Stimulated activated CD8-positive, alpha-beta memory T cell treated with anti-CD3 and anti-CD28 coated beads, Interleukin-15, amount 100 ng/mL, for 48 hours (primary cell): ENCODE data around the gene PDAP1.
"Not testable (repeated sequence)": the region's sequence is repeated elsewhere in the genome, so short reads cannot be mapped to it uniquely, and the experiment has no call there.

ENCODE experiments used
- DNase-seq, 2 donors: peaks; one replicate each; pipeline ENCODE4 v3.0.0-alpha.2; 2020; ENCODE audit warnings: low read depth in 2 of 2

PDAP1 gene, protein sequence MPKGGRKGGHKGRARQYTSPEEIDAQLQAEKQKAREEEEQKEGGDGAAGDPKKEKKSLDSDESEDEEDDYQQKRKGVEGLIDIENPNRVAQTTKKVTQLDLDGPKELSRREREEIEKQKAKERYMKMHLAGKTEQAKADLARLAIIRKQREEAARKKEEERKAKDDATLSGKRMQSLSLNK

DNA sequence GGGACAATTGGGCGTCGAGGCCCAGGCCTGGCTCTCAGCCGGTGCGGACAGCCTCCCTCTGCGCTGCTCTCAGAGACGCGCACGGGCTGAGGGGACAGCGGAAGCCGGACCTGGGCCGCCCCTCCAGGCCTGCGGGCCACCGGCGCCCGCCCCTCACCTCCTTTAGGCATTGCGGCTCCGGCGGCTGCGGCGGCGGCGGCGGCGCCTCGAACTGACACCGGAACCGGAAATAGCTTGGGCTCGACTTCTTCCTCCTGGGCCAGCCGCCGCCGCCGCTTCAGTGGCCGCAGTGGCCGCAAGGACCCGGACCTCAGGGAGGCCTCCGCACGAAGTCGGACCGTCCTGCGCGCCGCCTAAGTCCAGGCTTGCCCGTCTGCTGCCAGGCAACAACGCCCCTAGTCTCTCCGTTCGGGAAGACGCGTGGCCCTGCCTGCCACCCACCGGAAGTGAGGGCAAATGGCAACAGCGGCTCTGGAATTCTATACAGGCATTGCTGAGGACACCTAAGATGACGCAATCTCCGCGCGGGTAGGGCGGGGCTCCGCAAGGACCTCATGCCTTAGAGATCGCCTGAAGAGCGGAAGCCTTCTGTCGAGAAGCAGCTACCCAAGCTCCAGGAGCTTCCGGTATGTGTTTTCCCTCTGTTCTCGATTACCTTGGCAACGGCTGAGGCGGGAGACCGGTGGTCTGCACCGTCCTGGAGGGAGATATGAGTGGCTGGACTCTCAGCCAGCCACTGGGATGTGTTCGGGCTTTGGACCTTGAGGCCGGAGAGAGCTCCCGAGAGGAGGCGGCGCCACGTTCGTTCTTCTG is at the start of gene PDAP1, which contains the start of gene BUD31:
TSS of gene PDAP1 (minus strand) at position 219 of the 813 bp plus-strand sequence. CDS start at position 170, 49 bp downstream.
TSS of gene BUD31 (plus strand) at position 591 of the 813 bp plus-strand sequence. CDS start 2,124 bp downstream, outside the sequence.
- peak; percentile 78 to 85 for DNase-seq

DNA sequence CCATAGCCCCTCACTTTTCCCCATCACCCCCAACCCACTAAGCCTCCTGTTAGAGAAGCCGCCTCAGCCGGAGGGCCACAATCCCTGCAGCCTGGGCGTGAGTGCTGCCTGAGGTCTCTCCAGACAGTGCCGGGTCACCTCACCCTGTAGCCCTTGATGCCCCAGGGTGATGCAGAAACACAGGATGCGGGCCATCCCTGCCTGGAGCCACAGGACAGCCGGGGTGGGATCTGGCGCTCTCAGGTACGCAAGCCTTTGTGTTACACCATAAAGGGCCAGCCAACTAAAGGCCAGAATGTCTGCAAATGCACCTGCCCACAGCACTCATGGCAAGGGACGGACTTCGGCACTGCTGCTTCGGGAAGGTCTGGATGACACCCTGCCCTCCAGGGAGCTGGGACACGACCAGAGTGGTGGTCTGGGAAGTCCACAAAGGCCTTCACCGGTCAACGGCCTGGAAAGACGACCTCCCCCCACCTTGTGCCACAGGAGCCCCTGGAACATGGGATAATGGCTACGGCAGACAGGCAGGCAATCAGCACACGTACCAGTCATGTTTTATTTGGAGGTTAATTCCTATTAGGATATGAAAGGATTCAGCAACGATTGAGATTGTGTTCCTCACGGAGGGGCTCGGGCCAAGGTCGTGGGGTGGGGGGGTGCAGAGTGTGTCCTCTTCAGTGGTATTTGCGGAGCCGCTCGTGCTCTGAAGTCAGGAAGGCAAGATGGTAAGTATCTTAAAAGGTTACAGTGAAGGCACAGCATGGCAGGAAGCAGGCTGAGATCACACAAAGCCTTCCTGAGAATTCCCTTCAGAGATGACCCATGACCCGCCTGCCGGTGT is 49.5 kb upstream of the PDAP1 start:
- no peak for DNase-seq

DNA sequence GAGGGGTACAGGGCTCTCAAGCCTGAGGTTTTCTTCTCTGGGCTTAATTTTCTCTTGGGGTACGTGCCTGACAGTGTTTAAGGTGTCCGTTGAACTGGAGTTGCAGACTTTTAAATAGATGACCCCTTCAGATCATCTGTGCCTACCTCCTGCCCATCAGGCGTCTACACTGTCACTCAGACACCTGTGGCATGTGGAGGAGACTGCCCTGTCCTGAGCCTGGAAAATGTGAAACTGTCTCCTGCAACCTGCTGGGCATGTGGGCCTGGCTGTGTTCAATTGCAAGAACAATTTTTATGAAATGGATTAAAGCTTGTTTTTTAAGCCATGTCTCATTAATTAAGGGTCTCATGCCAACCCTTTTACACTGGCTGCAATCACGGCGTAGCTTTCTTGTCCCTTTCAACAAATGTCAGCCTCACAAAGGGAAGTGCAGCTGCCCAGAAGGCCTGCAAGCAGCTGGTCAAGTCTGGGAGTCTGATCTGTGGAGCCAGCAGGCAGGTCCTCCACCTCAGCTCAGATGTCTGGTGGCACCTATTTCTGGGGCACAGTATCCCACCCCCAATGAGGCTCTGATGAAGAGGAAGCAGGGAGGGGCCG is 48.8 kb upstream of the PDAP1 start:
- no peak for DNase-seq

DNA sequence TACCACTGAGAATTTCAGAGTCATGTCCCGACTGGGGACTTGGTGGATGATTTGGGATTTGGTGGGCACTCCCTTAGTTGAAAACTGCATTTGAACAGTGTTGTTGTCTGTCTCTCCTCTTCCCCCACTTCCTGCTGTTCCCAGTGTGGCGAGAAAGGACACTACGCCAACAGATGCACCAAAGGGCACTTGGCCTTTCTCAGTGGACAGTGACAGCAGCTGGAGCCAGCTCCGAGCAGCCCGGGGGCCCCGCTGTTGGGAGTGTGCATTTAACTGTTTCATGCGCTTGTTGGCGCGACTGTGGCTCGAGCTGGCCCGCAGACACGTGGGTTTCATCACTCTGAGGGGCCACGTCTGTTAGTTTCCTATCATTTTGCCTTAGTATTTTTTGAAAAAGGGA is 47.9 kb upstream of the PDAP1 start:
- no peak for DNase-seq

DNA sequence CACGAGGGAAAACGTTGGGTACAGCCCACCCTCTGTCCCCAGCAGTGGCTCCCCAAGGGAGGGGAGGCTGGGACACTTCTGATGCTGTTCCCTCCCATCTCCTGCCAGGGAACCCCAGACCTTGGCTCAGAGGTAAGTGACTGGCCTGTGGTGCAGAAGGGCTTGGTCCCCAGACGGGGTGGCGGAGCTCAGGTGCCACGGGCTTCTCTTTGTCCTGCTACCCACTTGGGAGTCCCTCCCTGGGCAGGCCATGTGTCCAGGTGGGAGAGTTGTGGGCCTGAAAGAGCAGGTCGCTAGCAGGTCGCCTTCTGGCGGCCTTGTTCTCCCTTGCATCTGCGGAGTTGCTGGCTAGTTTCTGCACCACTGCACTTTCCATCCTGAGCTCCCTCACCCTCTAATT is 47.5 kb upstream of the PDAP1 start:
- no peak for DNase-seq

DNA sequence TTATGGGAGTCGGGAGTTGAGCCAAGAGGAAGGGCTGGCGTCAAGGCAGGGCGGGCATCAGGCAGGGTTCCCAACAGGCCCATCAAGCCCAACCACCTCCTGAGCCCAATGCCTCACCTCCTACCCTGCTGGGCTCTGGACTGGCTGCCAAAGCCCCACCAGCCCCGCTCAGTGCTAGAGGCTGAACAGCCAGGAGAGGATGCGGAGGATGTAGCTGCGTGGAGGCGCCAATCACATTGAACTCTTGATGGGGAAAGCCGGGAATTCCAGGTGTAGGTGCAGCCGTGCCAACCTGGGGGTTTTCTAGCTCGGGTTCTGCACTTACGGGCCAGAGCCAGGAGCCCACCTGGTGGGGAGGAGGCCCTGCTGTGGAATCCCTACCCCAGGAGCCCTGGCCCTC is 44.7 kb upstream of the PDAP1 start:
- DNase-seq: no peak

DNA sequence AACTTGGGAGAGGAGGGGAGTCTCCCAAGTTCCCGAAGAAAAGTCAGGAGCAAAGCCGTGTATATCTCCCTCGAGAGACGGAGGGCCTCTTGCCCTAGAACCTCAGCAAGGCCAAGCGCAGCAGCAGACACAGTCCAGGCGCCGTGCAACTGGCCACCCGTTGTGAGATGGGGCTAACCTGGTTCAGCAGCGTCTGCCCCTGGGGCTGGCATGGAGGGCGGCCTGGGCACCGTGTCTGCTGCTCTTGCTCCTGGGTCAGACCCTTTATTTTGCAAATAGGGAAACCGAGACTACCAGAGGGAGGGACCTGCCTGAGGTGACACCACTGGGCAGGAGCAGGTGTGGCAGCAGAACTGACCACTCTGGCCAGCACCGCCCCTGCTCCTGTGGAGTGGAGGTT is 44.1 kb upstream of the PDAP1 start:
- no peak for DNase-seq

DNA sequence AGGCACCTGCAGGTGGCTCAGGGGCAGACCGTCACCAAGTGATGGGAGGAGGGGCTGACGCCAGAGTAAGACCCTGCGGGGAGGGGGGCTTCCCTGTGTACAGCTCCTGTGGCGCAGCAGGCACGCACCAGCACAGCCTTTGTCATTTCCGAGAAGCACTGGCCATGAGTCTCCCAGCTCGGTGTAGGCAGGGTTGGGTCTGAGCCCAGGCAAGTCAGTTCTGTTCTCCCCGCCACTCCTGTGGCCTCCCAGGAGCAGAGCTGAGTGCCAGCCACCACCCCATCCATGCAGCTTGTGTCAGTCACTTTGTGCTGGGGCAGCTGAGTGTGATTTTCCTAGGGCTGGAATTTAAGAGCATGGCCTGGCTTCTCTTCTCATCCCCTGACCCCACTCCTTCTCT is 43.5 kb upstream of the PDAP1 start:
- DNase-seq: no peak

DNA sequence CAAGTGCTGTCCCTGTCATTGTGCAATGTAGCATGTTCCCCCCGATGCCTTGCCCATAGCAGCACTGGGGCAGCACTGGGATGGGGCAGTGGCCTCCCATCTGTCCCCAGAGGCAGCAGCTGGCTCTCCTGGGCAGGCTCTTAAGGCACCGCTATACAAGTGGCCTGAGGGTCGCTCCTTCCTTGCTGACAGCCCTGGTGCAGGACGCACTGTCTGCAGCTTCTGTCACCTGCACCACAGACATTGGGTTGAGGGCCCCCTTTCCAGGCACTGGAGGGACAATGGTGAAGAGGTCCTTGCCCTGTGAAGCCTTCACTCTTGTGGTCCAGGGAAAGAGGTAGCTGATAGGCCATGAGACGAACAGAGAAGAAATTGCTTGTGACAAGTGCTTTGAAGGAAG is 40.9 kb upstream of the PDAP1 start:
- DNase-seq: no peak

DNA sequence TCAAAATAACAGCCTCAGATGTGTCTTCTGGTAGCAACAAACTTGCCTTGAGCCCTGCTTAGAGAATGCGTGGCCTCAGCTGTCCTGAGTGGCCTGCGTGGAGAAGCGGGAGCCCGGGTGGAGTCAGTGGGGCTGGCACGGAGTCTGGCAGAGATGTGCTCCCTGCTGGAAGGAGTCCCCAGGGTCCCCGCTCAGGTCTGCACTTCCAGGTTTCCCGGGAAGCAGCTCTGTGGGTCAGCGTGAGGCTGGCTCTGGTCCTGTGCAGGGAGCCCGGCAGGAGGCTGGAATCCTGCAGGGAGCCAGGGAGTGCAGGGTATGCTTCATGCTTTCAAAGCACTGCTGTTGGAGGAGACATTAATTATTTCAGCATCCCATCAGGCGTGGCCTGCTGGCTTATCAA is 40.5 kb upstream of the PDAP1 start:
- no peak for DNase-seq

DNA sequence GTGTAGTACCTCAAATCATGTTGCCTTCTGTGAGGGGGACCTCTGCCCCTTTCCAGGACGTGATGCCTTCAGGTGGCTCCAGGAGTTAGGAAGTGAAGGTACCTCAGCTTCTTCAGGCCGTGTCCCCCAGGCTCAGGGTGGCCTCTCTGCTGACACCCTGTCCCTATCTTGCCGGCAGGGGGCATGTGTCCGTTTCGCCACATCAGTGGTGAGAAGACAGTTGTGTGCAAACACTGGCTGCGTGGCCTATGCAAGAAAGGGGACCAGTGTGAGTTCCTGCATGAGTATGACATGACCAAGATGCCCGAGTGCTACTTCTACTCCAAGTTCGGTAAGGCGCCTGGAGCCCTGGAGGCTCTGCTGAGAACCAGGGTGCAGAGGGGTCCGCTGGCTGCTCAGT is 39.5 kb upstream of the PDAP1 start:
- no peak for DNase-seq

DNA sequence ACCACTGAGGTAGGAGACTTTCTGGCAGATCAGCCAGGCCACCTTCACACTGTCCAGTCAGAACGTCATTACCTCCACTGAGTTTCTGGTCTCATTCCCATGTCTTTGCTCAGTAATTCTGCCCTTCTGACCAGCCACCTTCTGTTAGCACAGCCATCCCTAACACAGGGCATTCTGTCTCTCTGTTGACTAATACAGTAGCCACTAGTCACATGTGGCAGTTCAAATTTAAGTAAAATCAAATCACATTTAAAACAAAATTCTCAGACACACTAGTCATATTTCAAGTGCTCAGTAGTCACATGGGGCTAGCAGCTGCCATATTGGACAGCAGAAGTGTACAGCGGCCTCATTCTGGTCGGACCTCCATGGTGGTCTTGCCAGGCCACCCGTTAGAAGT is 37.7 kb upstream of the PDAP1 start:
- no peak for DNase-seq

DNA sequence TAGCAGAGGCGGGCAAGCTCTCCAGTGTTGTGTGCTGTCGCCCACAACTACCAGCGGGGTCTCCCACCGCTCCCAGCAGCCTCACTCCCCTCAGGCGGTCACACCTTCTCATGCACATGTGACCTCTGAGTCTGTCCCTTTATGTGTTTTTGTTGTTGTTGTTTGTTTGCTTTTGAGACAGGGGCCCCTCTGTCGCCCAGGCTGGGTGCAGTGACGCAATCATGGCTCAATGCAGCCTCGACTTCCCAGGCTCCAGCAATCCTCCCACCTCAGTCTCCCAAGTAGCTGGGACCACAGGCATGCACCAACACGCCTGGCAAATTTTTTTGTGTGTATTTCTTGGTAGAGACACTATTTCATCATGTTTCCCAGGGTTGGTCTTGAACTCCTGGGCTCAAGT is 31.8 kb upstream of the PDAP1 start:
- DNase-seq: no peak

DNA sequence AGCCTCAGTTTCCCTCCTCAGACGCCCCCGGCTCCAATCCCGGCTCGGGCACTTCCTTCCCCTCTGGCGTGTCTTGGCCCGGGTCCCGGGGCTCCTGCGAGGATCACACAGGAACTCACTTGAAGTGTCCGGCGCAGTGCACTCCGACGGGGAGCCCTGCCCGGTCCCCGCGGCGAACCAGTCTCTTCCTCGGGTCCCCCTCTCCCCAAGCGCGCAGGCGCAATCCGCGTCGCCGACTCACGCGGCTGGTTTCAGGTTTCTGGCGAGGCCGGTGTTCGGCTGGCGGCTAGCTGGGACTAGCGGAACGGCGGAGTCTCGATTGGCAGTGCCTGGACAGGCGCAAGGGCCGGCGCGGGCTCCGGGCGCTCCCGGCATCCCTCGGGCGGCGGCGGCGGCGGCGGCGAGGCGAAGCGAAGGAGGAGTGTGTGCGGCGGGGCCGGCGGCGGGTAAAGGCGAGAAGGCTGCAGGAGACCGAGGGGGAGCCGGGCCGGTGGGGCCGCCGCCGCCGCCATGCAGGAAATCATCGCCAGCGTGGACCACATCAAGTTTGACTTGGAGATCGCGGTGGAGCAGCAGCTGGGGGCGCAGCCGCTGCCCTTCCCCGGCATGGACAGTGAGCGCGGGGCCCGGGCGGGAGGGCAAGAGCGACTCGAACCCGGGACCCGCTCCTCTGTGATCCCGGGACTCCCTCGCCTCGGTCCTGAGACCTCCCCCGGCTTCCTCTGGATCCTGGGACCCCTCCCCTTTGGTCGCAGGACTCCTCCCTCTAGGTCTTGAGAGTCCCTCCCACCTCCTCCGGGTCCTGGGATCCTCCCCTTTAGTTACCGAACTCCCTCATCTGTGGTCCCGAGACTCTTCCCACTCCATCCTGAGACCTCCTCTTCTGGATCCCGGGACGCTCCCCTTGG is 30.4 kb upstream of the PDAP1 start, which contains the start of the genes CPSF4 and PTCD1:
TSS of gene CPSF4 (plus strand) at position 371 of the 908 bp plus-strand sequence. CDS start at position 511, 140 bp downstream.
TSS of gene PTCD1 (minus strand) at position 226 of the 908 bp plus-strand sequence. CDS start 3,556 bp downstream, outside the sequence.
- DNase-seq: peak; percentile 91 to 92

DNA sequence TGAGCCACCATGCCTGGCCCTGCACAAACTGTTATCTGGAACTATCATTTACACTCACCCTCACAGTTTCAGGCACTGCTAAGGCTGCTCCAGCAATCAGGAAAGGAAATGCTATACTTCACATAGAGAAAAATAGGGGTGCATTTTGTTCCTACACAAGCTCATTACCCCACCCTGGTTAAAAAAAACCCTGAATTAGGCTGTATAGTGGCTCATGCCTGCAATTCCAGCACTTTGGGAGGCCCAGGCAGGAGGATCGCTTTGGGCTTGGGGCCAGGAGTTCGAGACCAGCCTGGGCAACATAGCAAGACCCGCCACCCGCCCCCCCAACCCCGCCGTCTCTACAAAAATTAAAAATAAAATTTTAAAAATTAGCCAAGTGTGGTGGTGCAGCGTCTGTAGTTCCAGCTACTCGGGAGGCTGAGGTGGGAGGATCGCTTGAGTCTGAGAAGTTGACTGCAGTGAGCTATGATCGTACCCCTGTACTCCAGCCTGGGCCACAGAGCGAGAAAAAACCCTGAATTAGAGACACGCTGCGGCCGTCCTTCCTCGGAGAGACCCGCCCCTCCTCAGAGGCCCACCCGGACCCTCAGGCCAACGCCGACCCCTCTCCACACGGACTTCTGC is 29.7 kb upstream of the PDAP1 start:
- no peak for DNase-seq

DNA sequence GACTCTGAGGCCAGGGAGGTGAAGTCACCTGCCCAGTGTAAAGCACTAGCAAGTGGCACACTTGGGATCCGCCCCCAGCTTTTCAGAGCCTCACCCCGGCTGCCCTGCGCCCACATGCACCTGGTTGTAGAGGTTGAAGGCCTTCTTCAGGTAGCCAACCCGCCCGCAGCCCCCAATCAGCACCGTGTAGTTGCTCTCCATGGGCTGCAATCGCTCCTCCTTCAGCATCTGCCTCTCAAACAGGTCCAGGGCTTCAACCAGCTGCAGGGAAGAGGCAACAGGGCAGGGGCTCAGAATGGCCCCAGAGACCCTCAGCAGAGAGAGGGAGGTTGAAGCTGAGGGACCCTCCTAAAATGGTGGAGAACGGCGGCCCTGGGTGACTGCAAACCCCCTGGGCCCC is 24.8 kb upstream of the PDAP1 start:
- no peak for DNase-seq

DNA sequence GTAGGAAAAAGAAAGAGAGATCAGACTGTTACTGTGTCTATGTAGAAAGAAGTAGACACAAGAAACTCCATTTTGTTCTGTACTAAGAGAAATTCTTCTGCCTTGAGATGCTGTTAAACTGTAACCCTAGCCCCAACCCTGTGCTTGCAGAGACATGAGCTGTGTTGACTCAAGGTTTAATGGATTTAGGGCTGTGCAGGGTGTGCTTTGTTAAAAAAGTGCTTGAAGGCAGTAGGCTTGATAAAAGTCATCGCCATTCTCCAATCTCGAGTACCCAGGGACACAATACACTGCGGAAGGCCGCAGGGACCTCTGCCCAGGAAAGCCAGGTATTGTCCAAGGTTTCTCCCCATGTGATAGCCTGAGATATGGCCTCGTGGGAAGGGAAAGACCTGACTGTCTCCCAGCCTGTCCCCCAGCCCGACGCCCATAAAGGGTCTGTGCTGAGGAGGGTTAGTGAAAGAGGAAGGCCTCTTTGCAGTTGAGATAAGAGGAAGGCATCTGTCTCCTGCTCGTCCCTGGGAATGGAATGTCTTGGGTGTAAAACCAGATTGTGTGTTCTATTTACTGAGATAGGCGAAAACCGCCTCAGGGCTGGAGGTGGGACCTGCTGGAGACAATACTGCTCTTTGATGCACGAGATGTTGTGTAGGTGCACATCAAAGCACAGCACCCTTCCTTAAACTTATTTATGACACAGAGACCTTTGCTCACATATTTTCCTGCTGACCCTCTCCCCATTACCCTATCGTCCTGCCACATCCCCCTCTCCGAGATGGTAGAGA is 23.6 kb upstream of the PDAP1 start:
- not testable (repeated sequence) for DNase-seq

DNA sequence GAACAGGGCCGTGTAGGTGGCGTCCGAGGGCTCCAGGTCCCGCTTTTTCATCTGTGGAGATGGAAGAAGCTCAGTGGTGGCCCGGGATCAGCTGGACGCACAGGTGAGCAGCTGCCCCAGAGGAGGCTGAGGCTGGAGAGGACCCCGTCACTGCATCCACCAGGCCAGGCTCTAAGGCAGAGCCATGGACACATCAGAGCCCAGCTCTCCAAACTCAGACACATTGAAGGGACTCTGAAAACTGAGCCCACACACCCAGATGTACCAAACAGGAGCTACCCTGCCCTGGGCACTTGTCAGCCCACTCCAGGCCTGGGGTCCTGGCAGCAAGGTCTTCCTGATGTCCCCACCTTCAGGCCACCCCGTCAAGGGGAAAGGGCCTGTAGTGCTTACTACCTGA is 21.4 kb upstream of the PDAP1 start:
- DNase-seq: no peak

DNA sequence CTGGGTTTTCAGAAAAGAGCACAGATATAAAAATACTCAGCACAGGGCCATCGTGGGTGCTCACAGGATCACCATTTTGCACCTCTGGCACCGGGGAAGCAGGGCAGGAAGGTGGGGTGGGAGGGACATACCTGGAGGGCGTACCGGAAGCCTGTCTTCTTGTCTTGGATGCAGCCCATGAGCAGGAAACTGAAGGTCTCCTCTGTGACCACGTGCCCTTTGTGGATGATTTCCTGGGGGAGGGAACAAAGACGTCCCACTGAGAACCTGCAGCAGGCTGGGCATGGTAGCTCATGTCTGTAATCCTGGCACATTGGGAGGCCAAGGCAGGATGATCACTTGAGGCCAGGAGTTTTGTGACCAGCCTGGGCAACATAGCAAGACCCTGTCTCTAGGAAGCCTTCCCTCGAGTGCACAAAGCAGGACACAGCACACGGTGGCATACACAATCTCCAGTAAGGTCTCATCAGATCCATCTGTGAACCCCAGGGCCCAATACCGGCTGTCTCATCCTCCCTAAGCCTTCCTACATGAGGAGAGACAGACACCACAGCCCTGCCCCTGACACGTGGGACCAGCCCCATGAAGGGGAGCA is 20.7 kb upstream of the PDAP1 start:
- DNase-seq: no peak
